GM12864 (cell line): ENCODE measurements around the gene TMED10.

Source experiments
- DNase-seq: peaks from one replicate; pipeline ENCODE4 v3.0.0-alpha.2; 2011; ENCODE audit warnings: low read depth
- H3K4me3 ChIP-seq: 2 replicates; pipeline ENCODE4 v1.5.1; 2011; ENCODE audit warnings: mild to moderate bottlenecking, low read depth, low read length, control low read depth
- TF ChIP-seq, protein P1 (sequence below): IDR thresholded peaks from 2 replicates; pipeline ENCODE4 v1.5.1; 2011; ENCODE audit warnings: low read depth, mild to moderate bottlenecking, moderate library complexity, low read length, control low read depth, inconsistent platforms; ENCODE audit errors: missing control alignments

Gene TMED10

DNA sequence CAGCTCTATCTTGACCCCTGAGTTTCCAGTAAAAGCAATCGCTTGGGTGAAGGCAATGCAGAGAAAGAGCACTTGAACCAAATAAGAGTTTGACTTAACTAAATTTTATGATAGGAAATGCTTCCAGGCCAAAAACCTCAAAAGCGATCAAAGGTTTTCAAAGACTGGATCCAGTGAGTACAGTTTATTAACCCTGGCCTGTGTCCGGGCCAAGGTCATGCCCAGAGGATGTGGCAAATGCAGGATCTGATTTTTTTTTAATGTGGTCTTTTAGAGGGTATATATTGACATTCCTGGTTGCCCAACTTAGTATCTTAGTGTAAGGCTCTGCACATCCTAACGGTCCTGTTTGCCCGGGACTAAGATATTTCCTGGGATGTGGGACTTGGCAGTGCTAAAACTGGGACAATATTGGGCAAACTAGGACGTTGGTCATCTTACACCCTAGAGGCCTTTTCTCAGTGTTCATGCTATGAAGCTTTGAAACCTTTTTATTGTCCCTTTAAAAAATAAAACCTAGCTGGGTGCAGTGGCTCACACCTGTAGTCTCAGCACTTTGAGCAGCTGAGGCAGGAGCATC, 40.1 kb upstream of the TMED10 start:
- TF ChIP-seq, protein P1, sequence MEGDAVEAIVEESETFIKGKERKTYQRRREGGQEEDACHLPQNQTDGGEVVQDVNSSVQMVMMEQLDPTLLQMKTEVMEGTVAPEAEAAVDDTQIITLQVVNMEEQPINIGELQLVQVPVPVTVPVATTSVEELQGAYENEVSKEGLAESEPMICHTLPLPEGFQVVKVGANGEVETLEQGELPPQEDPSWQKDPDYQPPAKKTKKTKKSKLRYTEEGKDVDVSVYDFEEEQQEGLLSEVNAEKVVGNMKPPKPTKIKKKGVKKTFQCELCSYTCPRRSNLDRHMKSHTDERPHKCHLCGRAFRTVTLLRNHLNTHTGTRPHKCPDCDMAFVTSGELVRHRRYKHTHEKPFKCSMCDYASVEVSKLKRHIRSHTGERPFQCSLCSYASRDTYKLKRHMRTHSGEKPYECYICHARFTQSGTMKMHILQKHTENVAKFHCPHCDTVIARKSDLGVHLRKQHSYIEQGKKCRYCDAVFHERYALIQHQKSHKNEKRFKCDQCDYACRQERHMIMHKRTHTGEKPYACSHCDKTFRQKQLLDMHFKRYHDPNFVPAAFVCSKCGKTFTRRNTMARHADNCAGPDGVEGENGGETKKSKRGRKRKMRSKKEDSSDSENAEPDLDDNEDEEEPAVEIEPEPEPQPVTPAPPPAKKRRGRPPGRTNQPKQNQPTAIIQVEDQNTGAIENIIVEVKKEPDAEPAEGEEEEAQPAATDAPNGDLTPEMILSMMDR, result no peak
- H3K4me3 ChIP-seq, result no peak overlapping the region
- no peak for DNase-seq

DNA sequence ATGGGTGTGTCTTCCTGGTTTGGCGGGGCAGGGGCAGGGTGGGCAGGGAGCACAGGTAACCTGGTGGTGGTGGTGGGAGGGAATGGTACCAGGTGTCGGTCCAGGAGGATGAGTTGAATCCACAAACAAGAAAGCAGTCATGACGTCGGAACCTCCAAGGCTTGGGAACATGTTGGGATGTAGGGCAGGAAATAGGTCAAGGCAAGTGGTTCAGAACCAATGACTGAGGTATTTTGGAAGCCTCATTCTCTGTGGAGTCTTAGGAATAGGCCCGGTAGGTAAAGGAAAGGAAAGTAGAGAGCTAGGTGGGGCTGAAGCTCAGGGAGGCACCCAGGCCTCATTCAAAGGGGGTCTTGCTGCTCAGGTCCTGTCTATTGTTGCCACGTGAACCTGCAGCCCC, 39.1 kb upstream of the TMED10 start:
- TF ChIP-seq, protein P1, result no peak
- DNase-seq, result no peak

DNA sequence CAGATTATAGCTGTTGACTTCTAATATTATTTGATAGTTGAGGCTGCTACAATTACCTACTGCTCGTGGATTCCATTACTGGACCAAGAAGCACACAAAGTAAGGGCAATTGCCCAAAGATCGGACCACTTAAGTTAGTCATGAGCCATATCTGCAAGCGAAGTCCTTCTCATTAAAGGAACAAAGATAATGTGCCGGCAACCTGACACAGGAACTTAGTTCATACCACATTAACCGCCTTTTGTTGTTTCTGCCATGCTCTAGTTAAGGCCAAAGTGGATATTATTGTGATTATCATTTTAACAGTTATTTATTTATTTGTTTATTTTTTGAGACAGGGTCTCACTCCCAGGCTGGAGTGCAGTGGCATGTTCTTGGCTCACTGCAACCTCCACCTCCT, 38.1 kb upstream of the TMED10 start:
- no peak overlapping the region for H3K4me3 ChIP-seq
- TF ChIP-seq, protein P1, result no peak
- DNase-seq, result no peak

More for the DNA sequence above, 39.1 kb upstream of the TMED10 start:
- H3K4me3 ChIP-seq, result no peak overlapping the region

DNA sequence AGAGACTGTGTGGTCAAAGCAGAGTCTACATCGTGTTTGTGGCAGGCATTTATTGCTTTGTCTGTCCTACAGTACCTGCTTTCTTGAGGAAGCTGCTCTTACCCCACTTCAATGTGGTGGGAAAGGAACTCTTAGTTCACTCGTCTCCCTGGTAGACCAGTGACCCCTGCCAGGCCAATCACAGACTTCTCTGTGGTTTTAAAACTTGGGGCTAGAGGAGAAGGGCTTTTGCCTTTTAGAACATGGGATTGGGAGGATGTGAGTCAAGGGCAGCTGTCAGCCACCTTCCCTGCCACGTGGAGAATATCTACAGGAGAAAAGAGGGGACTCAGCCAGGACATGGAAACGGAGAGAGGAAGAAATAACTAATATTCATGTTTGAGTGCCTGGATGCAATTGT, 36.8 kb upstream of the TMED10 start:
- TF ChIP-seq, protein P1, result no peak
- H3K4me3 ChIP-seq, result no peak overlapping the region
- no peak for DNase-seq

DNA sequence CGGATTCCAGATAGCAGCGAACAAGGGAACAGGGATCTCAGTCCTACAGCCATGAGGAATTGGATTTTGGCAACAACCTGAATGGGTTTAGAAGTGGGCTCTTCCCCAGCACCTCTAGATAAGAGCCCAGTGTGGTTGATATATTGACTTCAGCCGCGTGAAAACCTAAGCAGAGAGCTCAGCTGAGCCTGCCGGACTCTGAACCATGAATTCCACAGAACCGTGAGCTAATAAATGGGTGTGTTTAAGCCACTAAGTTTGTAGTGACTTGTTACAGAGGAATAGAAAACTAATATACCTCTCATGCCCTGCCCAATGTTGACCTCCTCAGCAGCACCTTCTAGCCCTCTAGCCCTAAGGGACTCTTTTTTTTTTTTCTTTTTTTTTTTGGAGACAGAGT, 32.4 kb upstream of the TMED10 start:
- no peak overlapping the region for H3K4me3 ChIP-seq
- TF ChIP-seq, protein P1, result no peak
- no peak for DNase-seq

DNA sequence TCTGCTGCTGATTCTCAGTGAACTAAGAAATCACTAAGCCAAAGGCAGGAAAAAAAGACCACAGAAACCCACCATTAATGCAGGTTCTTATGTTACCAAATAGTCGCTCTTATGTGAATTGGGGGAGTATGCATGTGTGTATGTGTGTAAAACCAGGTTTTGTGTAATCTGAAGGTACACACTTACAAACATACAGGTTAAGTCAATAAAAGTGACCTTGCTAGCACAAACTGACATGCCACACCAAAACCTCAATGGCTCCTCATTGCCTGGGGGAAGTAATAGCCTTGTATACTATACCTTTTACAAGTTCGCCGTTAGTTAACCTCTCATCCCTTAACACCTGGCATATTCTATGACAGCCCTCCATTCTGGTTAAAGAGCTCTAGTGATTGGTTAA, 29.8 kb upstream of the TMED10 start:
- no peak overlapping the region for H3K4me3 ChIP-seq
- TF ChIP-seq, protein P1, result no peak
- no peak for DNase-seq

DNA sequence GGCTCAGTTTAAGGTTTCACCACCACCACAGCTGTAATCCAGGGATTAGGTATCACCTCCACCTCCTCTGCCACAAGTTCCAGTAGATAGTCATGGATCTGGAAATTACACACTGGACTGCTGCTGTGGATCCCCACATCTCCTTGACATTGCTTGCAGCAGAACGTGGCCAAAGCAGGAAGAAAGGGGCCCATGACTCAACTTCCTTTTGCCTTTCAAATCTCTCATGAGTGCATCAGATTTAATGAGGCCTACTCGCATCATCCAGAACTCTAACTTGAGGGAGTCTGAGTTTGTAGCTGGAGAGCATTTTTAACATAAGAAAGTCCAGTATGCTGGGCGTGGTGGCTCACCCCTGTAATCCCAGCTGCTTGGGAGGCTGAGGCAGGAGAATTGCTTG, 29.2 kb upstream of the TMED10 start:
- TF ChIP-seq, protein P1, result no peak
- H3K4me3 ChIP-seq, result no peak overlapping the region
- DNase-seq, result no peak
